ENCODE results near the gene GRM5.
"Not testable (repeated sequence)": the region's sequence is repeated elsewhere in the genome, so short reads cannot be mapped to it uniquely, and the experiment has no call there.

Gene GRM5

GRCh38 chr11:88543902-88544655 is 521.7 kb downstream of the GRM5 start:
- DNase-seq (ENCODE audit: low spot score): peak; percentile 91

GRCh38 chr11:88541006-88541405 is 524.8 kb downstream of the GRM5 start:
- DNase-seq (ENCODE audit: low spot score): no peak

- DNase-seq (ENCODE audit: low spot score): no peak
Measured at GRCh38 chr11:88538098-88538497, 527.7 kb downstream of the GRM5 start.

GRCh38 chr11:88537613-88538012 is 528.2 kb downstream of the GRM5 start:
- DNase-seq (ENCODE audit: low spot score): no peak

GRCh38 chr11:88536616-88537265 is 529.0 kb downstream of the GRM5 start:
- DNase-seq (ENCODE audit: low spot score): no peak

- DNase-seq (ENCODE audit: low spot score): no peak
Measured at GRCh38 chr11:88535916-88536547, 529.8 kb downstream of the GRM5 start.

GRCh38 chr11:88535266-88535665 is 530.5 kb downstream of the GRM5 start:
- no peak for DNase-seq (ENCODE audit: low spot score)

- DNase-seq (ENCODE audit: low spot score): not testable (repeated sequence)
Measured at GRCh38 chr11:88534706-88535105, 531.1 kb downstream of the GRM5 start.

- DNase-seq (ENCODE audit: low spot score): no peak
Measured at GRCh38 chr11:88534185-88534584, 531.6 kb downstream of the GRM5 start.

GRCh38 chr11:88533001-88533400 is 532.8 kb downstream of the GRM5 start:
- no peak for DNase-seq (ENCODE audit: low spot score)

GRCh38 chr11:88531831-88532230 is 534.0 kb downstream of the GRM5 start:
- DNase-seq (ENCODE audit: low spot score): no peak

GRCh38 chr11:88529426-88529825 is 536.4 kb downstream of the GRM5 start:
- no peak for DNase-seq (ENCODE audit: low spot score)

- DNase-seq (ENCODE audit: low spot score): no peak
Measured at GRCh38 chr11:88523386-88524071, 542.3 kb downstream of the GRM5 start.

- peak; percentile 83 for DNase-seq (ENCODE audit: low spot score)
Measured at GRCh38 chr11:88522624-88523385, 543.0 kb downstream of the GRM5 start.

- no peak for DNase-seq (ENCODE audit: low spot score)
Measured at GRCh38 chr11:88521799-88522201, 544.0 kb downstream of the GRM5 start.

GRCh38 chr11:88521399-88521798 is 544.4 kb downstream of the GRM5 start:
- no peak for DNase-seq (ENCODE audit: low spot score)

- DNase-seq (ENCODE audit: low spot score): no peak
Measured at GRCh38 chr11:88520391-88520790, 545.4 kb downstream of the GRM5 start.

- no peak for DNase-seq (ENCODE audit: low spot score)
Measured at GRCh38 chr11:88515002-88515401, 550.8 kb downstream of the GRM5 start.

- DNase-seq (ENCODE audit: low spot score): no peak
Measured at GRCh38 chr11:88511006-88511405, 554.8 kb downstream of the GRM5 start.

GRCh38 chr11:88508759-88509581 is 556.8 kb downstream of the GRM5 start:
- DNase-seq (ENCODE audit: low spot score): no peak

GRCh38 chr11:88508418-88508758 is 557.4 kb downstream of the GRM5 start:
- DNase-seq (ENCODE audit: low spot score): no peak
